HCT116 (cell line): ENCODE measurements around the gene AGPAT3. TPM values are rescaled to one million over a fixed set of nuclear protein-coding genes. Genes with fewer than 3 reads are reported as not detected.

Source experiments
- ATAC-seq: fragments of 200-7000 bp; cut with Tn5 transposase; 2 replicates; pipeline ENCODE4 v1.9.1; 2020; ENCODE audit warnings: mild to moderate bottlenecking, moderate library complexity
- BruUV-seq: library from RNA; stranded (reverse); fragments of 400-500 nt; replicated peaks from 2 replicates; lab custom pipeline; 2021; lab: Mats Ljungman, UMichigan
- CTCF ChIA-PET: fragments of 300-600 bp; sonication (Branson Sonifier 250); formaldehyde crosslinking; loops from one replicate; lab custom pipeline; 2021; ENCODE audit warnings: antibody characterized with exemption; lab: Charles Lee
- POLR2A ChIA-PET: fragments of 300-600, 350-600 bp; sonication (Branson Sonifier 250); formaldehyde crosslinking; loops from one replicate; lab custom pipeline; 2021; ENCODE audit warnings: antibody characterized with exemption; lab: Charles Lee
- RAD21 ChIA-PET, 2 experiments: fragments of 300-600 bp; sonication (Branson Sonifier 250); formaldehyde crosslinking; loops; one replicate each; lab custom pipeline; 2023; ENCODE audit warnings: low total read pairs in 2 of 2; ENCODE audit not compliant: uncharacterized antibody in 2 of 2, unreplicated experiment in 2 of 2, low non-redundant PET in 1 of 2; lab: Charles Lee
- DNase-seq: peaks from one replicate; pipeline ENCODE4 v3.0.0-alpha.2; 2010; ENCODE audit warnings: low read depth, low spot score
- H2AFZ ChIP-seq: fragments of 200-600 bp; shearing (Covaris generic), sonication (generic); 2 replicates; pipeline ENCODE4 v1.6.1; 2017; ENCODE audit warnings: low read depth, mixed run types, mixed read lengths, antibody characterized with exemption, low read length; ENCODE audit not compliant: poor library complexity, severe bottlenecking
- H3K27ac ChIP-seq: 2 replicates; pipeline ENCODE4 v1.5.1; 2012; ENCODE audit warnings: low read depth, low read length
- H3K27me3 ChIP-seq: fragments of 200-600 bp; sonication (generic); 2 replicates; pipeline ENCODE4 v1.6.1; 2016; ENCODE audit warnings: mixed run types, low read length, mixed read lengths; ENCODE audit not compliant: insufficient read depth
- H3K36me3 ChIP-seq, 2 experiments: fragments of 200-500 bp in 1 of 2; fragments of 200-600 bp in 1 of 2; sonication (Bioruptor generic) in 1 of 2; sonication (generic) in 1 of 2; 2 replicates each; pipeline versions ENCODE4 v1.5.1 to v1.6.1; 2014 to 2016; ENCODE audit warnings: low read length in 2 of 2, inconsistent platforms in 1 of 2, mixed read lengths in 1 of 2, mixed run types in 1 of 2; ENCODE audit not compliant: insufficient read depth in 2 of 2, control insufficient read depth in 1 of 2
- H3K4me1 ChIP-seq, 2 experiments: fragments of 200-600 bp in 1 of 2; sonication (generic) in 1 of 2; 2 replicates each; pipeline versions ENCODE4 v1.5.1 to v1.6.1; 2012 to 2017; ENCODE audit warnings: low read length in 2 of 2, inconsistent platforms in 1 of 2, mild to moderate bottlenecking in 1 of 2, mixed read lengths in 1 of 2, mixed run types in 1 of 2, moderate library complexity in 1 of 2; ENCODE audit not compliant: insufficient read depth in 2 of 2, control insufficient read depth in 1 of 2
- H3K4me2 ChIP-seq: fragments of 200-600 bp; sonication (generic); 2 replicates; pipeline ENCODE4 v1.6.1; 2017; ENCODE audit warnings: mixed run types, low read length, mixed read lengths
- H3K4me3 ChIP-seq, 2 experiments: fragments of 200-600 bp in 1 of 2; sonication (generic) in 1 of 2; replicated peaks in 1 of 2; 2 replicates each; pipeline ENCODE4 v1.5.1; 2011 to 2016; ENCODE audit warnings: low read length in 2 of 2, control low read depth in 1 of 2, low read depth in 1 of 2, mild to moderate bottlenecking in 1 of 2, mixed read lengths in 1 of 2, mixed run types in 1 of 2
- H3K79me2 ChIP-seq: fragments of 200-600 bp; sonication (generic); 2 replicates; pipeline ENCODE4 v1.6.1; 2017; ENCODE audit warnings: mild to moderate bottlenecking, mixed run types, low read length, moderate library complexity, mixed read lengths; ENCODE audit not compliant: insufficient read depth
- H3K9ac ChIP-seq: fragments of 200-600 bp; sonication (generic); 2 replicates; pipeline ENCODE4 v1.6.1; 2016; ENCODE audit warnings: low read length, mixed read lengths
- H3K9me2 ChIP-seq: fragments of 200-600 bp; sonication (generic), shearing (Covaris generic); 2 replicates; pipeline ENCODE4 v1.6.1; 2017; ENCODE audit warnings: mixed run types, mild to moderate bottlenecking, moderate library complexity; ENCODE audit not compliant: insufficient read depth
- H3K9me3 ChIP-seq, 2 experiments: fragments of 200-500 bp in 1 of 2; fragments of 200-600 bp in 1 of 2; sonication (Bioruptor generic) in 1 of 2; sonication (generic) in 1 of 2; 2 replicates each; pipeline ENCODE4 v1.6.1; 2014 to 2017; ENCODE audit warnings: low read length in 2 of 2, mixed read lengths in 2 of 2, inconsistent platforms in 1 of 2, low read depth in 1 of 2, mild to moderate bottlenecking in 1 of 2, mixed run types in 1 of 2, moderate library complexity in 1 of 2; ENCODE audit not compliant: control insufficient read depth in 1 of 2, insufficient read depth in 1 of 2
- H4K20me1 ChIP-seq: fragments of 200-600 bp; sonication (generic), shearing (Covaris generic); 2 replicates; pipeline ENCODE4 v1.6.1; 2017; ENCODE audit warnings: mixed run types, mild to moderate bottlenecking, moderate library complexity; ENCODE audit not compliant: insufficient read depth
- CBX3 ChIP-seq: IDR thresholded peaks from 2 replicates; pipeline ENCODE4 v1.6.1; 2012; ENCODE audit warnings: low read depth
- EGR1 ChIP-seq: IDR thresholded peaks from 2 replicates; pipeline ENCODE4 v1.6.1; 2012; ENCODE audit warnings: low read depth
- ELF1 ChIP-seq: IDR thresholded peaks from 2 replicates; pipeline ENCODE4 v1.6.1; 2012; ENCODE audit warnings: low read depth, borderline replicate concordance
- EZH2 ChIP-seq: fragments of 200-600 bp; sonication (generic); IDR thresholded peaks from 2 replicates; pipeline ENCODE4 v1.6.1; 2017; ENCODE audit warnings: antibody characterized with exemption, mixed run types
- EZH2phosphoT487 ChIP-seq: fragments of 200-600 bp; IDR thresholded peaks from 2 replicates; pipeline ENCODE4 v1.6.1; 2018; ENCODE audit warnings: antibody characterized with exemption, borderline replicate concordance
- FOSL1 ChIP-seq: IDR thresholded peaks from 2 replicates; pipeline ENCODE4 v1.6.1; 2012; ENCODE audit warnings: low read depth
- SIN3A ChIP-seq: IDR thresholded peaks from 2 replicates; pipeline ENCODE4 v1.6.1; 2012; ENCODE audit warnings: low read depth
- SRF ChIP-seq: IDR thresholded peaks from 2 replicates; pipeline ENCODE4 v1.6.1; 2012; ENCODE audit warnings: low read depth
- ZBTB33 ChIP-seq: IDR thresholded peaks from 2 replicates; pipeline ENCODE4 v1.6.1; 2011; ENCODE audit warnings: mild to moderate bottlenecking, low read length, moderate library complexity; ENCODE audit not compliant: insufficient replicate concordance; ENCODE audit errors: extremely low read depth
- ZNF274 ChIP-seq: fragments of 200-500 bp; sonication (Bioruptor generic); IDR thresholded peaks from 2 replicates; pipeline ENCODE4 v1.6.1; 2014; ENCODE audit warnings: mild to moderate bottlenecking, low read depth, low read length, inconsistent platforms
- intact Hi-C: fragments of 100-400 bp; cut with micrococcal nuclease; formaldehyde crosslinking; loops from 2 replicates; pipeline ENCODE4 v1.10.0; 2022
- total RNA-seq: library from RNA; stranded (reverse); gene quantifications from one replicate; pipeline ENCODE4 v1.2.1, GENCODE V29; 2021; ENCODE audit not compliant: unreplicated experiment
- TF ChIP-seq, protein P1 (sequence below): IDR thresholded peaks from 2 replicates; pipeline ENCODE4 v1.6.1; 2012
- TF ChIP-seq, protein P2 (sequence below): IDR thresholded peaks from 2 replicates; pipeline ENCODE4 v1.6.1; 2012; ENCODE audit warnings: low read depth

AGPAT3 gene
- total RNA-seq, 1 experiment from 2014 or later: 54.1 TPM

DNA sequence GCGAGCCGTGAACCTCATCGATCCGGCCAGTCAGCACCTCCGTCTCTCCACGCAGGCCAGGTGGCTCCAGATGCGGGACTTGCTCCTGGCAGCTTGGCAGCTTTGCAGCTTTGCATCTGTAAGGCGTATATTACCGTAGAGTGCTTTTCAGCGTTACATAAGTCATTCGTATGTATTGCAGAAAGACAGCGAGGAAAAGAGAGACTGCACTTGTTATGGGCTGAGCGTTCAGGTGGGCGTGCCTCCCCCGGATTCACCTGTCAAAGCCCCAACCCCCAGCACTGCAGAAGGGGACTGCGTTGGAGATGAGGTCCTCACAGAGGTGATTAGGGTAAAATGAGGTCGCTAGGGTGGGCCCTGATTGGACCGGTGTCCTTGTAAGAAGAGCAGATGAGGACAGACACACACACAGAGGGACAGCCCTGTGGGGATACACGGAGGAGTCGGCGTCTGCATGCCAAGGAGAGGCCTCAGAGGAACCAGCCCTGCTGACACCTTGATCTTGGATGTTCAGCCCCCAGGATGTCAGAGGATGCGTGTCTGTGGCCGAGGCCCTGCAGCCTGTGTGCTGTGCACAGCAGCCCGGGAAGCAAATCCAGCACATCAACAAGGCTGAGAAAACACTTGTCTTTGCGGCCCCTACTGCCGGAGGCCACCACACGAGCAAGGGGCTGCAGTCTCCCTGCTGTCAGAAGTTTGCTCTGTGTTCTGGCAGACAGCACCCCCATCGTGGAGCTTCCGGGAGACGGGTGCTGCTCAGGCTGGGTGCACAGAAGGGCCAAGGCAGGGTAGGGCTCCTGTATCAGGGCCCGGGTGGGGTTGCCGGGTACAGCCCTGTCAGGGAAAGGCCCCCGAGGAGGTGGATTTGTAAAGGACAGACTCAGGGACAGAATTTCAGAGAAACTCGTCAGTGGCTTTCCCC, 10.9 kb upstream of the AGPAT3 start:
- H3K27me3 ChIP-seq: no peaks in the 10 kb centered on the region
- DNase-seq: no peak
- peaks cover 7 to 10% of the 10 kb centered on the region in 2 experiments for H3K4me1 ChIP-seq
- no peak for ATAC-seq
- no peak for TF ChIP-seq CBX3
- POLR2A ChIA-PET: no interaction called here
- no peaks in the 10 kb centered on the region for H3K9me2 ChIP-seq
- no peaks in the 10 kb centered on the region for H4K20me1 ChIP-seq
- H3K4me3 ChIP-seq: no peak overlapping the region
- no TSS peak for BruUV-seq
- H3K79me2 ChIP-seq: no peaks in the 10 kb centered on the region
- intact Hi-C loops: no loop called here
- RAD21 ChIA-PET: no interaction called here
- H3K36me3 ChIP-seq: no peaks in the 10 kb centered on the region
- no peak overlapping the region for H3K27ac ChIP-seq
- H2AFZ ChIP-seq: no peak overlapping the region
- CTCF ChIA-PET: no interaction called here
- no peak overlapping the region for H3K4me2 ChIP-seq
- no peaks in the 10 kb centered on the region for H3K9me3 ChIP-seq
- no peak overlapping the region for H3K9ac ChIP-seq

DNA sequence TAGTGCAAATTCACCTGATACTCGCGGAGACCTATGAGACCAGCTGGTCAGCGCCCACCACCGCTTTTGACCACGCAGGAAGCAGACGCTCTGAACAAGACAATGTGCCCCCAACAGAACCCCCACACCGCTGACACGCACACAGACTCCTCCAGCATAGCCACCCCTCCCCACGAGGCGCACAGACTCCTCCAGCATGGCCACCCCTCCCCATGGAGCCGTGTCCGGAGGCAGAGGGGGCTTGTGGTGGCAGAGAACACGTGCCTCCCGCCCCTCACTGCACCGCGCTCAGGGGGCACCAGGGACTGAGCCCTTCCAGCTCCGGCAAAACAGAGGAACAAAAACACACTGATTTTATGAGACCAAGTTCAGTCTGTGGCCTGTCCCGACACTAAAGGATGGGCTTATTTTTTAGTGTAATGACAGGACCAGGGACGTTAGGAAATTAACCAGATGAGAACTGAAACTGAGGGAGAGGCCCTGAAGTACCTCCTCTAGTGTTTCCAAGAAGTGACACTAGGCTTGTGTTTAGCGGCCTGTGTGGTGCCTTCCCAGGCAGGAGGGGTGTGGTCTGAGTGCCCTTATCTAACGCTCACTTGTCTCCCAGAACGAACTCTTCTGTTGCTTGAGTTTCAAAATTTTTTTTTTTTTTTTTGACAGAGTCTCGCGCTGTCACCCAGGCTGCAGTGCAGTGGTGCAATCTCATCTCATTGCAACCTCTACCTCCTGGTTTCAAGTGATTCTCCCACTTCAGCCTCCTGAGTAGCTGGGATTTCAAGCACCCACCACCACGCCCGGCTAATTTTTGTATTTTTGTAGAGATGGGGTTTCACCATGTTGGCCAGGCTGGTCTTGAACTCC, 10.0 kb upstream of the AGPAT3 start:
- ChIA-PET POLR2A (no interaction called here), CTCF (no interaction called here), RAD21 (no interaction called here)
- intact Hi-C loops: no loop called here
- H3K27ac ChIP-seq: no peak overlapping the region
- no peak overlapping the region for H3K4me2 ChIP-seq
- no peaks in the 10 kb centered on the region for H3K36me3 ChIP-seq
- ATAC-seq: no peak
- no peak overlapping the region for H3K9ac ChIP-seq
- H4K20me1 ChIP-seq: no peaks in the 10 kb centered on the region
- no peaks in the 10 kb centered on the region for H3K79me2 ChIP-seq
- no peak overlapping the region for H2AFZ ChIP-seq
- no peaks in the 10 kb centered on the region for H3K27me3 ChIP-seq
- no TSS peak for BruUV-seq
- H3K4me1 ChIP-seq: peaks cover 7 to 10% of the 10 kb centered on the region in 2 experiments
- no peak overlapping the region for H3K4me3 ChIP-seq
- no peak for DNase-seq
- H3K9me2 ChIP-seq: no peaks in the 10 kb centered on the region
- H3K9me3 ChIP-seq: no peaks in the 10 kb centered on the region
- TF ChIP-seq SIN3A: no peak
- no peak for TF ChIP-seq FOSL1
- no peak for TF ChIP-seq EZH2
- no peak for TF ChIP-seq ZBTB33
- TF ChIP-seq, protein P1, sequence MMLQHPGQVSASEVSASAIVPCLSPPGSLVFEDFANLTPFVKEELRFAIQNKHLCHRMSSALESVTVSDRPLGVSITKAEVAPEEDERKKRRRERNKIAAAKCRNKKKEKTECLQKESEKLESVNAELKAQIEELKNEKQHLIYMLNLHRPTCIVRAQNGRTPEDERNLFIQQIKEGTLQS: no peak
- TF ChIP-seq ELF1: no peak
- TF ChIP-seq, protein P2, sequence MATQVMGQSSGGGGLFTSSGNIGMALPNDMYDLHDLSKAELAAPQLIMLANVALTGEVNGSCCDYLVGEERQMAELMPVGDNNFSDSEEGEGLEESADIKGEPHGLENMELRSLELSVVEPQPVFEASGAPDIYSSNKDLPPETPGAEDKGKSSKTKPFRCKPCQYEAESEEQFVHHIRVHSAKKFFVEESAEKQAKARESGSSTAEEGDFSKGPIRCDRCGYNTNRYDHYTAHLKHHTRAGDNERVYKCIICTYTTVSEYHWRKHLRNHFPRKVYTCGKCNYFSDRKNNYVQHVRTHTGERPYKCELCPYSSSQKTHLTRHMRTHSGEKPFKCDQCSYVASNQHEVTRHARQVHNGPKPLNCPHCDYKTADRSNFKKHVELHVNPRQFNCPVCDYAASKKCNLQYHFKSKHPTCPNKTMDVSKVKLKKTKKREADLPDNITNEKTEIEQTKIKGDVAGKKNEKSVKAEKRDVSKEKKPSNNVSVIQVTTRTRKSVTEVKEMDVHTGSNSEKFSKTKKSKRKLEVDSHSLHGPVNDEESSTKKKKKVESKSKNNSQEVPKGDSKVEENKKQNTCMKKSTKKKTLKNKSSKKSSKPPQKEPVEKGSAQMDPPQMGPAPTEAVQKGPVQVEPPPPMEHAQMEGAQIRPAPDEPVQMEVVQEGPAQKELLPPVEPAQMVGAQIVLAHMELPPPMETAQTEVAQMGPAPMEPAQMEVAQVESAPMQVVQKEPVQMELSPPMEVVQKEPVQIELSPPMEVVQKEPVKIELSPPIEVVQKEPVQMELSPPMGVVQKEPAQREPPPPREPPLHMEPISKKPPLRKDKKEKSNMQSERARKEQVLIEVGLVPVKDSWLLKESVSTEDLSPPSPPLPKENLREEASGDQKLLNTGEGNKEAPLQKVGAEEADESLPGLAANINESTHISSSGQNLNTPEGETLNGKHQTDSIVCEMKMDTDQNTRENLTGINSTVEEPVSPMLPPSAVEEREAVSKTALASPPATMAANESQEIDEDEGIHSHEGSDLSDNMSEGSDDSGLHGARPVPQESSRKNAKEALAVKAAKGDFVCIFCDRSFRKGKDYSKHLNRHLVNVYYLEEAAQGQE: no peak
- no peak for TF ChIP-seq ZNF274
- no peak for TF ChIP-seq EGR1
- no peak for TF ChIP-seq EZH2phosphoT487
- TF ChIP-seq SRF: no peak
